HepG2 (cell line): ENCODE data around the gene TRIM10. TPM values are rescaled to one million over a fixed set of nuclear protein-coding genes. Genes with fewer than 3 reads are reported as not detected.

Experiments used
- CEBPG ChIP-seq: IDR thresholded peaks from 2 replicates; pipeline ENCODE4 v1.6.1; 2016
- DMAP1 ChIP-seq: IDR thresholded peaks from 2 replicates; pipeline ENCODE4 v1.6.1; 2016
- HOXA5 ChIP-seq: sonication (generic); formaldehyde crosslinking; IDR thresholded peaks from 2 replicates; pipeline ENCODE4 v1.4.0; 2020; ENCODE audit warnings: missing genetic modification reagents
- KLF15 ChIP-seq: sonication (generic); formaldehyde crosslinking; IDR thresholded peaks from 2 replicates; pipeline ENCODE4 v1.8.1; 2023; ENCODE audit warnings: borderline replicate concordance, mild to moderate bottlenecking, inconsistent platforms, missing genetic modification reagents, mixed read lengths
- KLF6 ChIP-seq: IDR thresholded peaks from 2 replicates; pipeline ENCODE4 v1.8.0; 2016; ENCODE audit warnings: missing biosample characterization, missing genetic modification reagents
- MTF2 ChIP-seq: sonication (generic); formaldehyde crosslinking; IDR thresholded peaks from 2 replicates; pipeline ENCODE4 v1.5.0; 2020; ENCODE audit warnings: missing genetic modification reagents, borderline replicate concordance
- RARA ChIP-seq: IDR thresholded peaks from 2 replicates; pipeline ENCODE4 v1.6.1; 2016; ENCODE audit warnings: missing genetic modification reagents, missing compliant biosample characterization
- RCOR2 ChIP-seq: IDR thresholded peaks from 2 replicates; pipeline ENCODE4 v1.6.1; 2016; ENCODE audit warnings: missing biosample characterization, missing genetic modification reagents
- TOPORS ChIP-seq: sonication (generic); formaldehyde crosslinking; IDR thresholded peaks from 2 replicates; pipeline ENCODE4 v1.8.0; 2023; ENCODE audit warnings: mild to moderate bottlenecking, missing genetic modification reagents
- ZFP82 ChIP-seq: sonication (generic); formaldehyde crosslinking; IDR thresholded peaks from 2 replicates; pipeline ENCODE4 v1.5.1; 2020; ENCODE audit warnings: mild to moderate bottlenecking, missing genetic modification reagents, borderline replicate concordance
- ZNF350 ChIP-seq: sonication (generic); formaldehyde crosslinking; IDR thresholded peaks from 2 replicates; pipeline ENCODE4 v1.4.0; 2020; ENCODE audit warnings: mild to moderate bottlenecking, low read depth, missing genetic modification reagents, borderline replicate concordance
- ZNF614 ChIP-seq: IDR thresholded peaks from 2 replicates; pipeline ENCODE4 v1.6.1; 2018; ENCODE audit warnings: missing biosample characterization, missing genetic modification reagents, inconsistent platforms, borderline replicate concordance
- ZNF713 ChIP-seq: sonication (generic); formaldehyde crosslinking; IDR thresholded peaks from 2 replicates; pipeline ENCODE4 v1.4.0; 2020; ENCODE audit warnings: mild to moderate bottlenecking, missing genetic modification reagents
- polyA plus RNA-seq, 8 experiments: library from polyadenylated mRNA; depleted of rRNA in 3 of 8; stranded (reverse) in 7 of 8; unstranded in 1 of 8; fragments of >200 nt; fragmentation: Illumina TruSeq in 4 of 8; extraction: Trizol in 4 of 8; gene quantifications; 2 replicates each; pipeline versions ENCODE4 v1.2.1 to v1.2.3, GENCODE V29; 2011 to 2016; ENCODE audit warnings: low read depth in 4 of 8, missing spikeins in 1 of 8, mixed read lengths in 1 of 8; ENCODE audit not compliant: insufficient read depth in 1 of 8
- total RNA-seq, 5 experiments: library from RNA; depleted of rRNA; stranded (reverse); fragments of >200 nt; fragmentation: Illumina TruSeq; extraction: Trizol; gene quantifications; 2 replicates each; pipeline ENCODE4 v1.2.3, GENCODE V29; 2016; ENCODE audit warnings: low read depth in 1 of 5
- TF ChIP-seq, protein P1 (sequence below): sonication (generic); formaldehyde crosslinking; IDR thresholded peaks from 2 replicates; pipeline ENCODE4 v1.5.1; 2020; ENCODE audit warnings: missing genetic modification reagents, mild to moderate bottlenecking, borderline replicate concordance
- TF ChIP-seq, protein P2 (sequence below): sonication (generic); formaldehyde crosslinking; IDR thresholded peaks from 2 replicates; pipeline ENCODE4 v1.4.0; 2020; ENCODE audit warnings: missing genetic modification reagents; ENCODE audit errors: not compliant biosample characterization
- TF ChIP-seq, protein P3 (sequence below): sonication (generic); formaldehyde crosslinking; IDR thresholded peaks from 2 replicates; pipeline ENCODE4 v1.4.0; 2020; ENCODE audit warnings: missing genetic modification reagents
- TF ChIP-seq, protein P4 (sequence below): sonication (generic); formaldehyde crosslinking; IDR thresholded peaks from 2 replicates; pipeline ENCODE4 v1.4.0; 2020; ENCODE audit warnings: missing genetic modification reagents, borderline replicate concordance
- TF ChIP-seq, protein P5 (sequence below): sonication (generic); IDR thresholded peaks from 2 replicates; pipeline ENCODE4 v1.6.1; 2016; ENCODE audit warnings: low read depth, borderline replicate concordance

Gene TRIM10
- total and polyA plus RNA-seq, 2 of the 13 experiments (the other 11 are each of a cell fraction or from before 2014, with no cell fraction given), result 4.1 to 6.8 TPM

DNA sequence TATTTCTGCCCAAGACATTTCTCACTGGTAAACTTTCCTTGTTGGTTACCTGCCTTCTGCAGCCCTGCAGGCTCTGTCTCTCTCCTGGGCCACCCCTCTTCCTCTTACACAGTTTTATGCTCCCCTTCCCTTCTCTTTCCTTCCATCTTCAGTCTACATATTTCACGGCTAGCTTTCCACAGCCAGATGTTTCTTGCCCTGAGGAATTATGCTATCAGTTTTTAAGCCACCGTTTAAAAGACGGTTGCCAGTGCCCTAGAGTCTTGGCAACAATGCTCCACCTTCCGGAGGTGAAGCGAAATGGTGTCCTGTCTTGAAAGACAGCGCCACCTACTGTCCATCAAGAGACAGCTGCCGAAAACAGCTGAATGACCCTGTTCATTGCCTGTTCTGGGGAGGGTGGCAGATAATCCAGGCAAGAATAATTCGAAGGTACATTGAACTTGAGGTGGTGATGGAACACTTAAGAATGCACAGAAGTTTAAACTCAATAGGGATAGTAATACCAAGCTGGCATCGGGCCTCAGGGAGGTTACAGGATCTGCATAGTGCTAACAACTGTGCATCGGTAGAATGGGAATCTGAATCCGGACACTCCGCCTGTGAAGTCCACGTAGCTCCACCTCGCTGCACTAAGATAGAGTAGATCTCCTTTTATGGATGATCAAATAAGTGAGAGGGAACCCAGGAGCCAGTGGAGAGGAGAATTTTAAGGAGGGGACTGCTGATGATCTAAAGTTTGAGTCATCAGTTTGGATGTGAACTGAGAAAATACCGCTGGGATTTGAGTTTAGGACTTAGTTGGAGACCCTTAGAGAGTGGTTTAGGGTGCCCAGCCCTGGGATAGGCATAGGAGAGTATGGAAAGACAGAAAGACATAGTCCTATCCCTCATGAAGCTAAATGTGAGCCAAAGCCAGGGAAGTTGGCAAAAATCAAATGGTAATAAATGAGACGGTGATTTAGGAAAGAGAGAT lies 29.8 kb downstream of the TRIM10 start (continued):
- TF ChIP-seq TOPORS (CRISPR knock-in tag) (no peak), RCOR2 (0 out of 2 replicates have a peak, but pooled peaks have one; percentile 29), KLF6 (CRISPR knock-in tag) (peak; percentile 55; the same call in 1 of the 2 replicates), DMAP1 (CRISPR knock-in tag) (0 out of 2 replicates have a peak, but pooled peaks have one; percentile 26), RARA (CRISPR knock-in tag) (0 out of 2 replicates have a peak, but pooled peaks have one; percentile 32), ZNF713 (CRISPR knock-in tag) (no peak), HOXA5 (CRISPR knock-in tag) (0 out of 2 replicates have a peak, but pooled peaks have one; percentile 35), MTF2 (CRISPR knock-in tag) (peak; percentile 61; the same call in 1 of the 2 replicates), ZNF350 (peak; percentile 63; the same call in 1 of the 2 replicates), ZNF614 (CRISPR knock-in tag) (peak; percentile 59; the same call in 1 of the 2 replicates), ZFP82 (CRISPR knock-in tag) (no peak), CEBPG (CRISPR knock-in tag) (peak; percentile 47), KLF15 (CRISPR knock-in tag) (no peak)
- TF ChIP-seq, protein P1, sequence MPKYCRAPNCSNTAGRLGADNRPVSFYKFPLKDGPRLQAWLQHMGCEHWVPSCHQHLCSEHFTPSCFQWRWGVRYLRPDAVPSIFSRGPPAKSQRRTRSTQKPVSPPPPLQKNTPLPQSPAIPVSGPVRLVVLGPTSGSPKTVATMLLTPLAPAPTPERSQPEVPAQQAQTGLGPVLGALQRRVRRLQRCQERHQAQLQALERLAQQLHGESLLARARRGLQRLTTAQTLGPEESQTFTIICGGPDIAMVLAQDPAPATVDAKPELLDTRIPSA, result no peak
- TF ChIP-seq, protein P2, sequence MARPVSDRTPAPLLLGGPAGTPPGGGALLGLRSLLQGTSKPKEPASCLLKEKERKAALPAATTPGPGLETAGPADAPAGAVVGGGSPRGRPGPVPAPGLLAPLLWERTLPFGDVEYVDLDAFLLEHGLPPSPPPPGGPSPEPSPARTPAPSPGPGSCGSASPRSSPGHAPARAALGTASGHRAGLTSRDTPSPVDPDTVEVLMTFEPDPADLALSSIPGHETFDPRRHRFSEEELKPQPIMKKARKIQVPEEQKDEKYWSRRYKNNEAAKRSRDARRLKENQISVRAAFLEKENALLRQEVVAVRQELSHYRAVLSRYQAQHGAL (CRISPR knock-in tag), result no peak
- TF ChIP-seq, protein P3, sequence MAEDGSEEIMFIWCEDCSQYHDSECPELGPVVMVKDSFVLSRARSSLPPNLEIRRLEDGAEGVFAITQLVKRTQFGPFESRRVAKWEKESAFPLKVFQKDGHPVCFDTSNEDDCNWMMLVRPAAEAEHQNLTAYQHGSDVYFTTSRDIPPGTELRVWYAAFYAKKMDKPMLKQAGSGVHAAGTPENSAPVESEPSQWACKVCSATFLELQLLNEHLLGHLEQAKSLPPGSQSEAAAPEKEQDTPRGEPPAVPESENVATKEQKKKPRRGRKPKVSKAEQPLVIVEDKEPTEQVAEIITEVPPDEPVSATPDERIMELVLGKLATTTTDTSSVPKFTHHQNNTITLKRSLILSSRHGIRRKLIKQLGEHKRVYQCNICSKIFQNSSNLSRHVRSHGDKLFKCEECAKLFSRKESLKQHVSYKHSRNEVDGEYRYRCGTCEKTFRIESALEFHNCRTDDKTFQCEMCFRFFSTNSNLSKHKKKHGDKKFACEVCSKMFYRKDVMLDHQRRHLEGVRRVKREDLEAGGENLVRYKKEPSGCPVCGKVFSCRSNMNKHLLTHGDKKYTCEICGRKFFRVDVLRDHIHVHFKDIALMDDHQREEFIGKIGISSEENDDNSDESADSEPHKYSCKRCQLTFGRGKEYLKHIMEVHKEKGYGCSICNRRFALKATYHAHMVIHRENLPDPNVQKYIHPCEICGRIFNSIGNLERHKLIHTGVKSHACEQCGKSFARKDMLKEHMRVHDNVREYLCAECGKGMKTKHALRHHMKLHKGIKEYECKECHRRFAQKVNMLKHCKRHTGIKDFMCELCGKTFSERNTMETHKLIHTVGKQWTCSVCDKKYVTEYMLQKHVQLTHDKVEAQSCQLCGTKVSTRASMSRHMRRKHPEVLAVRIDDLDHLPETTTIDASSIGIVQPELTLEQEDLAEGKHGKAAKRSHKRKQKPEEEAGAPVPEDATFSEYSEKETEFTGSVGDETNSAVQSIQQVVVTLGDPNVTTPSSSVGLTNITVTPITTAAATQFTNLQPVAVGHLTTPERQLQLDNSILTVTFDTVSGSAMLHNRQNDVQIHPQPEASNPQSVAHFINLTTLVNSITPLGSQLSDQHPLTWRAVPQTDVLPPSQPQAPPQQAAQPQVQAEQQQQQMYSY (CRISPR knock-in tag), result peak; percentile 20; the same call in 1 of the 2 replicates
- TF ChIP-seq, protein P4, sequence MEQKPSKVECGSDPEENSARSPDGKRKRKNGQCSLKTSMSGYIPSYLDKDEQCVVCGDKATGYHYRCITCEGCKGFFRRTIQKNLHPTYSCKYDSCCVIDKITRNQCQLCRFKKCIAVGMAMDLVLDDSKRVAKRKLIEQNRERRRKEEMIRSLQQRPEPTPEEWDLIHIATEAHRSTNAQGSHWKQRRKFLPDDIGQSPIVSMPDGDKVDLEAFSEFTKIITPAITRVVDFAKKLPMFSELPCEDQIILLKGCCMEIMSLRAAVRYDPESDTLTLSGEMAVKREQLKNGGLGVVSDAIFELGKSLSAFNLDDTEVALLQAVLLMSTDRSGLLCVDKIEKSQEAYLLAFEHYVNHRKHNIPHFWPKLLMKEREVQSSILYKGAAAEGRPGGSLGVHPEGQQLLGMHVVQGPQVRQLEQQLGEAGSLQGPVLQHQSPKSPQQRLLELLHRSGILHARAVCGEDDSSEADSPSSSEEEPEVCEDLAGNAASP, result peak; percentile 88
- TF ChIP-seq, protein P5, sequence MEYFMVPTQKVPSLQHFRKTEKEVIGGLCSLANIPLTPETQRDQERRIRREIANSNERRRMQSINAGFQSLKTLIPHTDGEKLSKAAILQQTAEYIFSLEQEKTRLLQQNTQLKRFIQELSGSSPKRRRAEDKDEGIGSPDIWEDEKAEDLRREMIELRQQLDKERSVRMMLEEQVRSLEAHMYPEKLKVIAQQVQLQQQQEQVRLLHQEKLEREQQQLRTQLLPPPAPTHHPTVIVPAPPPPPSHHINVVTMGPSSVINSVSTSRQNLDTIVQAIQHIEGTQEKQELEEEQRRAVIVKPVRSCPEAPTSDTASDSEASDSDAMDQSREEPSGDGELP, result peak; percentile 90; the same call in 1 of the 2 replicates
